Measurements from ENCODE around the gene RPS15A.
"Not testable (repeated sequence)": the region's sequence is repeated elsewhere in the genome, so short reads cannot be mapped to it uniquely, and the experiment has no call there.

Gene RPS15A

GRCh38 chr16:18740027-18740426 is 50.1 kb downstream of the RPS15A start:
- DNase-seq, result not testable (repeated sequence)

- DNase-seq, result not testable (repeated sequence)
Measured at GRCh38 chr16:18738768-18739167, 51.4 kb downstream of the RPS15A start.

DNA sequence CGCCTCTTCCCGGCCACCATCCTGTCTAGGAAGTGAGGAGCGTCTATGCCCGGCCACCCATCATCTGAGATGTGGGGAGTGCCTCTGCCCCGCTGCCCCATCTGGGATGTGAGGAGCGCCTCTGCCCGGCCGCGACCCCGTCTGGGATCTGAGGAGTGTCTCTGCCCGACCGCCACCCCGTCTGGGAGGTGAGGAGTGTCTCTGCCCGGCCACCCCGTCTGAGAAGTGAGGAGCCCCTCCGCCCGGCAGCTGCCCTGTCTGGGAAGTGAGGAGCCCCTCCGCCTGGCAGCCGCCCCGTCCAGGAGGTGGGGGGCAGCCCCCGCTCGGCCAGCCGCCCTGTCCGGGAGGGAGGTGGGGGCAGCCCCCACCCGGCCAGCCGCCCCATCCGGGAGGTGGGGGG is 55.9 kb downstream of the RPS15A start:
- DNase-seq, result not testable (repeated sequence)

Data from femur (tissue), 1 donor.